GM12872 (cell line): ENCODE data around the gene TENT4B.
A peak's percentile ranks its signal among the peaks of the same experiment; 100 is the strongest.

Source experiments
- CTCF ChIP-seq: IDR thresholded peaks from 3 replicates; pipeline ENCODE4 v1.5.1; 2011; ENCODE audit warnings: low read depth, mild to moderate bottlenecking, low read length, moderate library complexity; ENCODE audit not compliant: insufficient read depth

TENT4B gene

GRCh38 chr16:50263060-50263909, 110.2 kb downstream of the TENT4B start:
- TF ChIP-seq CTCF: no peak

- no peak for TF ChIP-seq CTCF
Measured at GRCh38 chr16:50263940-50264929, 111.1 kb downstream of the TENT4B start.

GRCh38 chr16:50265260-50265659, 112.2 kb downstream of the TENT4B start:
- TF ChIP-seq CTCF: peak; percentile 62

GRCh38 chr16:50265716-50266336, 112.7 kb downstream of the TENT4B start:
- no peak for TF ChIP-seq CTCF

GRCh38 chr16:50266337-50267091, 113.4 kb downstream of the TENT4B start, which contains the start of gene ADCY7:
ADCY7 (plus strand) TSS chr16:50266551; CDS start chr16:50288180, 21,629 bp downstream.
- no peak for TF ChIP-seq CTCF

GRCh38 chr16:50267151-50267631, 114.1 kb downstream of the TENT4B start:
- no peak for TF ChIP-seq CTCF
